HepG2 (cell line): ENCODE data around the gene RUSF1. TPM values are rescaled to one million over a fixed set of nuclear protein-coding genes. Genes with fewer than 3 reads are reported as not detected.

Experiments
- ATAC-seq: fragments of 200-7000 bp; cut with Tn5 transposase; 3 replicates; pipeline ENCODE4 v1.9.1; 2020; ENCODE audit warnings: mild to moderate bottlenecking, moderate library complexity
- BruUV-seq: library from RNA; stranded (reverse); fragments of 400-500 nt; replicated peaks from 2 replicates; lab custom pipeline; 2021; lab: Mats Ljungman, UMichigan
- CTCF ChIA-PET: fragments of 300-600 bp; formaldehyde crosslinking; extraction: SDS; loops from one replicate; lab custom pipeline; 2021; ENCODE audit warnings: low total read pairs, inconsistent platforms, low intra/inter-chr PET ratio; lab: Yijun Ruan, JAX
- POLR2A ChIA-PET: fragments of 350-600 bp; sonication (Branson Sonifier 250); formaldehyde crosslinking; loops from one replicate; lab custom pipeline; 2020; ENCODE audit warnings: antibody characterized with exemption, inconsistent platforms; lab: Yijun Ruan, JAX
- DNase-seq: peaks from one replicate; pipeline ENCODE4 v3.0.0-alpha.2; 2015; ENCODE audit warnings: low spot score
- FAIRE-seq: peaks from 3 replicates; lab custom pipeline; 2011; peaks lifted over from hg19 to GRCh38; lab: Jason Lieb, UNC
- H2AFZ ChIP-seq: one replicate; pipeline ENCODE4 v1.6.1; 2011; ENCODE audit warnings: low read length, inconsistent platforms
- H3K27ac ChIP-seq: fragments of 300-600 bp; 3 replicates; pipeline ENCODE4 v1.8.0; 2011; ENCODE audit warnings: mixed run types, mild to moderate bottlenecking, mixed read lengths, low read length, inconsistent platforms; ENCODE audit not compliant: insufficient read depth; ENCODE audit errors: extremely low read length
- H3K27me3 ChIP-seq, 2 experiments: fragments of 200-600 bp in 1 of 2; 2 replicates in 1 of 2; 3 replicates in 1 of 2; pipeline versions ENCODE4 v1.6.0 to v1.8.0; 2011; ENCODE audit warnings: low read length in 2 of 2, mild to moderate bottlenecking in 2 of 2, moderate library complexity in 2 of 2, inconsistent platforms in 1 of 2; ENCODE audit not compliant: insufficient read depth in 2 of 2, control insufficient read depth in 1 of 2
- H3K36me3 ChIP-seq, 2 experiments: fragments of 200-600 bp in 1 of 2; replicated peaks in 1 of 2; 2 replicates in 1 of 2; 3 replicates in 1 of 2; pipeline versions ENCODE4 v1.5.1 to v1.8.0; 2011; ENCODE audit warnings: low read length in 2 of 2, inconsistent platforms in 1 of 2; ENCODE audit not compliant: insufficient read depth in 2 of 2, control insufficient read depth in 1 of 2
- H3K4me1 ChIP-seq: 2 replicates; pipeline ENCODE4 v1.5.1; 2012; ENCODE audit warnings: low read length, inconsistent platforms; ENCODE audit not compliant: insufficient read depth
- H3K4me2 ChIP-seq: 2 replicates; pipeline ENCODE4 v1.6.0; 2011; ENCODE audit warnings: low read depth, low read length, inconsistent platforms
- H3K4me3 ChIP-seq, 3 experiments: fragments of 200-600 bp in 1 of 3; sonication (generic), shearing (Covaris generic) in 1 of 3; replicated peaks in 1 of 3; 2 replicates each; pipeline ENCODE4 v1.5.1; 2011 to 2016; ENCODE audit warnings: low read length in 3 of 3, inconsistent platforms in 2 of 3, low read depth in 2 of 3, mild to moderate bottlenecking in 2 of 3, control low read depth in 1 of 3, mixed read lengths in 1 of 3; ENCODE audit not compliant: insufficient read depth in 1 of 3
- H3K79me2 ChIP-seq: one replicate; pipeline ENCODE4 v1.6.1; 2011; ENCODE audit warnings: low read length, inconsistent platforms; ENCODE audit not compliant: insufficient read depth
- H3K9ac ChIP-seq: 2 replicates; pipeline ENCODE4 v1.6.0; 2011; ENCODE audit warnings: mild to moderate bottlenecking, low read depth, low read length, inconsistent platforms; ENCODE audit not compliant: insufficient read depth
- H3K9me3 ChIP-seq: 2 replicates; pipeline ENCODE4 v1.5.1; 2012; ENCODE audit warnings: mild to moderate bottlenecking, low read length
- H4K20me1 ChIP-seq: 2 replicates; pipeline ENCODE4 v1.6.0; 2011; ENCODE audit warnings: inconsistent platforms, mild to moderate bottlenecking, low read length, moderate library complexity; ENCODE audit not compliant: insufficient read depth
- ARHGAP35 ChIP-seq: sonication (generic); formaldehyde crosslinking; IDR thresholded peaks from 2 replicates; pipeline ENCODE4 v1.9.0; 2022; ENCODE audit warnings: mild to moderate bottlenecking, inconsistent platforms, moderate library complexity, missing genetic modification reagents, borderline replicate concordance
- FOSL2 ChIP-seq: sonication (generic); formaldehyde crosslinking; IDR thresholded peaks from 2 replicates; pipeline ENCODE4 v1.4.0; 2020; ENCODE audit warnings: missing genetic modification reagents
- RBFOX2 ChIP-seq: fragments of 200-400 bp; formaldehyde crosslinking; IDR thresholded peaks from 2 replicates; pipeline ENCODE4 v1.6.1; 2017; ENCODE audit warnings: low read depth, mild to moderate bottlenecking, low read length
- WGBS: methylation state at CpG from one replicate; pipeline ENCODE4 v1.1.6; 2017; ENCODE audit warnings: low lambda C conversion rate; 5-methylcytosine and 5-hydroxymethylcytosine counted together
- in situ Hi-C: cut with HindIII; loops from 2 replicates; pipeline ENCODE4 v1.10.0; 2017; ENCODE audit warnings: low pct_unique_long_range_greater_than_20kb; ENCODE audit not compliant: extremely low pct_ligation_motif_present
- intact Hi-C: fragments of 100-400 bp; cut with micrococcal nuclease; formaldehyde crosslinking; loops from one replicate; pipeline ENCODE4 v1.10.0; 2022; ENCODE audit not compliant: unreplicated experiment
- polyA plus RNA-seq, 8 experiments: library from polyadenylated mRNA; depleted of rRNA in 3 of 8; stranded (reverse) in 7 of 8; unstranded in 1 of 8; fragments of >200 nt; fragmentation: Illumina TruSeq in 4 of 8; extraction: Trizol in 4 of 8; gene quantifications; 2 replicates each; pipeline versions ENCODE4 v1.2.1 to v1.2.3, GENCODE V29; 2011 to 2016; ENCODE audit warnings: low read depth in 4 of 8, missing spikeins in 1 of 8, mixed read lengths in 1 of 8; ENCODE audit not compliant: insufficient read depth in 1 of 8
- total RNA-seq, 5 experiments: library from RNA; depleted of rRNA; stranded (reverse); fragments of >200 nt; fragmentation: Illumina TruSeq; extraction: Trizol; gene quantifications; 2 replicates each; pipeline ENCODE4 v1.2.3, GENCODE V29; 2016; ENCODE audit warnings: low read depth in 1 of 5
- TF ChIP-seq, protein P1 (sequence below): sonication (generic); formaldehyde crosslinking; IDR thresholded peaks from 2 replicates; pipeline ENCODE4 v1.5.1; 2020; ENCODE audit warnings: mild to moderate bottlenecking, missing genetic modification reagents, moderate library complexity

Gene RUSF1
- total and polyA plus RNA-seq, 2 of the 13 experiments (the other 11 are each of a cell fraction or from before 2014, with no cell fraction given): 40.8 to 50.2 TPM

DNA sequence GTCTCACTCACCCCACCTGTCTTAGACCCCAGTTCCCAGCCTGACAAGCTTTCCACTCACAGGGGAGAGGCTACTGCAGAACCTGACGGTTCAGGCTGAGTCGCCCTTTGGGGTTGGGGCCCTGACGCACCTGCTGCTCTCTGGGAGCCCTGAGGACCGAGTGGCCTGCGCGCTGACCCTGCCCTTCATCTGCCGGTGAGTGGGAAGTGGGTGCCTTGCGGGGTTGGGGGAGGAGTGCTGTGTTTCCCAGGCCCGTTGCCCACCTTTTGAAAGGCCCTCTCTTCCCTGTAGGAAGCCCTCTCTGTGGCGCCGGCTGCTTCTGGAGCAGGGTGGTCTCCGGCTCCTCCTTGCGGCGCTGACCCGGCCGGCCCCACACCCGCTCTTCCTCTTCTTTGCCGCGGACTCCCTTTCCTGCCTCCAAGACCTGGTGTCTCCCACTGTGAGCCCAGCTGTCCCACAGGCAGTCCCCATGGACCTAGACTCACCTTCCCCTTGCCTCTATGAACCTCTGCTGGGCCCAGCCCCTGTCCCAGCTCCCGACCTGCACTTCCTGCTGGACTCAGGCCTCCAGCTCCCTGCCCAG lies 42.3 kb downstream of the RUSF1 start:
- ChIA-PET CTCF (no interaction called here), POLR2A (no interaction called here)
- peaks cover 4% of the 10 kb centered on the region; the same call in 1 of the 2 replicates for H4K20me1 ChIP-seq
- peaks cover 4% of the 10 kb centered on the region for H3K79me2 ChIP-seq
- no peak for DNase-seq
- no peaks in the 10 kb centered on the region for H3K9me3 ChIP-seq
- no peak overlapping the region for H2AFZ ChIP-seq
- intact Hi-C loops: no loop called here
- BruUV-seq: no TSS peak
- peak; percentile 4; the same call in 1 of the 3 replicates for ATAC-seq
- H3K27ac ChIP-seq: no peak overlapping the region
- peaks cover 33 to 53% of the 10 kb centered on the region in 2 experiments for H3K36me3 ChIP-seq
- H3K4me3 ChIP-seq: no peak overlapping the region
- no peak for TF ChIP-seq FOSL2
- TF ChIP-seq, protein P1, sequence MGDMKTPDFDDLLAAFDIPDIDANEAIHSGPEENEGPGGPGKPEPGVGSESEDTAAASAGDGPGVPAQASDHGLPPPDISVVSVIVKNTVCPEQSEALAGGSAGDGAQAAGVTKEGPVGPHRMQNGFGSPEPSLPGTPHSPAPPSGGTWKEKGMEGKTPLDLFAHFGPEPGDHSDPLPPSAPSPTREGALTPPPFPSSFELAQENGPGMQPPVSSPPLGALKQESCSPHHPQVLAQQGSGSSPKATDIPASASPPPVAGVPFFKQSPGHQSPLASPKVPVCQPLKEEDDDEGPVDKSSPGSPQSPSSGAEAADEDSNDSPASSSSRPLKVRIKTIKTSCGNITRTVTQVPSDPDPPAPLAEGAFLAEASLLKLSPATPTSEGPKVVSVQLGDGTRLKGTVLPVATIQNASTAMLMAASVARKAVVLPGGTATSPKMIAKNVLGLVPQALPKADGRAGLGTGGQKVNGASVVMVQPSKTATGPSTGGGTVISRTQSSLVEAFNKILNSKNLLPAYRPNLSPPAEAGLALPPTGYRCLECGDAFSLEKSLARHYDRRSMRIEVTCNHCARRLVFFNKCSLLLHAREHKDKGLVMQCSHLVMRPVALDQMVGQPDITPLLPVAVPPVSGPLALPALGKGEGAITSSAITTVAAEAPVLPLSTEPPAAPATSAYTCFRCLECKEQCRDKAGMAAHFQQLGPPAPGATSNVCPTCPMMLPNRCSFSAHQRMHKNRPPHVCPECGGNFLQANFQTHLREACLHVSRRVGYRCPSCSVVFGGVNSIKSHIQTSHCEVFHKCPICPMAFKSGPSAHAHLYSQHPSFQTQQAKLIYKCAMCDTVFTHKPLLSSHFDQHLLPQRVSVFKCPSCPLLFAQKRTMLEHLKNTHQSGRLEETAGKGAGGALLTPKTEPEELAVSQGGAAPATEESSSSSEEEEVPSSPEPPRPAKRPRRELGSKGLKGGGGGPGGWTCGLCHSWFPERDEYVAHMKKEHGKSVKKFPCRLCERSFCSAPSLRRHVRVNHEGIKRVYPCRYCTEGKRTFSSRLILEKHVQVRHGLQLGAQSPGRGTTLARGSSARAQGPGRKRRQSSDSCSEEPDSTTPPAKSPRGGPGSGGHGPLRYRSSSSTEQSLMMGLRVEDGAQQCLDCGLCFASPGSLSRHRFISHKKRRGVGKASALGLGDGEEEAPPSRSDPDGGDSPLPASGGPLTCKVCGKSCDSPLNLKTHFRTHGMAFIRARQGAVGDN: 0 out of 2 replicates have a peak, but pooled peaks have one; percentile 4
- H3K9ac ChIP-seq: no peak overlapping the region
- in situ Hi-C loops: no loop called here
- peaks cover 6% of the 10 kb centered on the region; the same call in 1 of the 2 replicates for H3K4me1 ChIP-seq
- WGBS: 96% methylated on average over 20 of the region's 20 CpGs
- FAIRE-seq: no peak
- H3K4me2 ChIP-seq: no peak overlapping the region
- H3K27me3 ChIP-seq: no peaks in the 10 kb centered on the region

DNA sequence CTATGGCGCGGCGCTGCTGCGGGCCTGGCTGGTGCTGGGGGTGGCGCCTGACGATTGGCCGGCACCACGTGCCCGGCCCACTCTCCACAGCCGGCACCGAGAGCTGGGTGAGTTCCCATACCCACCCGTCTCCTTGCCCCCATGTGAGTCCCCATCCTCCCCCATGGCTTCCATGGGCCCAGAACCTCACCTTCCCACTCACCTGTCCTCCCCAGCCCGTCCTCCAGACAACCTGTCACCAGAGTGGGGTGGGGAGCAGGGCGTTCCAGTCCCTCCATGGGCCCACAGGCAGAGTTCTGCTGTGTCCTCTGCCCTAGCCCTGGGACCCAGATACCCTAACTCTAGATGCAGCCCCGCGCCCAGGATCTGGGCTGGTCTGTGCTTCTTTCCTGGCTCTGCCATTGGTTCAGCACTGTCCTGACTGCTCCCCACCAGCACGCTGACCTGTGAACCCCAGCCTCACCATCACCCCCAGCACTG lies 43.4 kb downstream of the RUSF1 start:
- Histone ChIP-seq H4K20me1 (peaks cover 15% of the 10 kb centered on the region), H3K27ac (no peak overlapping the region), H3K9ac (no peak overlapping the region), H3K36me3 (peaks cover 33 to 53% of the 10 kb centered on the region in 2 experiments), H3K9me3 (no peaks in the 10 kb centered on the region), H3K79me2 (peaks cover 14% of the 10 kb centered on the region), H2AFZ (no peak overlapping the region), H3K4me2 (no peak overlapping the region), H3K4me3 (no peak overlapping the region), H3K4me1 (peaks cover 13% of the 10 kb centered on the region), H3K27me3 (no peaks in the 10 kb centered on the region)
- no peak for DNase-seq
- ChIA-PET CTCF (no interaction called here), POLR2A (no interaction called here)
- WGBS: 98% methylated on average over 15 of the region's 17 CpGs
- intact Hi-C loops (no loop called here), in situ Hi-C loops (no loop called here)
- BruUV-seq: no TSS peak
- ATAC-seq: no peak
- TF ChIP-seq RBFOX2 (0 out of 2 replicates have a peak, but pooled peaks have one; percentile 8), ARHGAP35 (no peak)
- FAIRE-seq: no peak
